HFF-Myc (cell line): ENCODE data around the gene TAOK1.
"Not testable (repeated sequence)": the region's sequence is repeated elsewhere in the genome, so short reads cannot be mapped to it uniquely, and the experiment has no call there.

Source experiments
- DNase-seq: peaks from one replicate; pipeline ENCODE4 v3.0.0-alpha.2; 2011; ENCODE audit warnings: low read depth; ENCODE audit errors: extremely low read depth
- H3K4me3 ChIP-seq: replicated peaks from 2 replicates; pipeline ENCODE4 v1.5.1; 2011; ENCODE audit warnings: low read depth, mild to moderate bottlenecking, control low read depth, low read length
- CTCF ChIP-seq: IDR thresholded peaks from 2 replicates; pipeline ENCODE4 v1.5.1; 2012; ENCODE audit warnings: mild to moderate bottlenecking, low read depth, low read length, control low read depth; ENCODE audit errors: missing control alignments

The TAOK1 gene

GRCh38 chr17:29451121-29451742 lies 61.1 kb downstream of the TAOK1 start:
- no peak for TF ChIP-seq CTCF
- DNase-seq: no peak
- H3K4me3 ChIP-seq: no peak overlapping the region

- TF ChIP-seq CTCF: no peak
- no peak for DNase-seq
- H3K4me3 ChIP-seq: no peak overlapping the region
These were observed 67.9 kb downstream of the TAOK1 start for GRCh38 chr17:29458066-29458465.

GRCh38 chr17:29461483-29462206 lies 71.5 kb downstream of the TAOK1 start:
- no peak for DNase-seq
- no peak for TF ChIP-seq CTCF
- H3K4me3 ChIP-seq: no peak overlapping the region

- TF ChIP-seq CTCF: no peak
- H3K4me3 ChIP-seq: no peak overlapping the region
- no peak for DNase-seq
These were observed 79.1 kb downstream of the TAOK1 start for GRCh38 chr17:29469276-29469675.

- H3K4me3 ChIP-seq, DNase-seq: not testable (repeated sequence)
These were observed 83.3 kb downstream of the TAOK1 start for GRCh38 chr17:29473437-29473836.

- TF ChIP-seq CTCF: no peak
- no peak for DNase-seq
- no peak overlapping the region for H3K4me3 ChIP-seq
These were observed 84.1 kb downstream of the TAOK1 start for GRCh38 chr17:29474297-29474696.

GRCh38 chr17:29475891-29476290 lies 85.7 kb downstream of the TAOK1 start:
- no peak for DNase-seq
- H3K4me3 ChIP-seq: no peak overlapping the region
- no peak for TF ChIP-seq CTCF

GRCh38 chr17:29480249-29480928 lies 90.2 kb downstream of the TAOK1 start:
- not testable (repeated sequence) for DNase-seq, H3K4me3 ChIP-seq
